NCI-H1105 (cell line): ENCODE data around the gene C1QTNF4.
"Not testable (repeated sequence)": the region's sequence is repeated elsewhere in the genome, so short reads cannot be mapped to it uniquely, and the experiment has no call there.

Experiments
- DNase-seq: peaks from one replicate; lab custom pipeline; 2025; lab: John Stamatoyannopoulos, UW

Gene C1QTNF4

GRCh38 chr11:47593934-47594855 lies at the start of gene C1QTNF4:
C1QTNF4 (minus strand) TSS chr11:47594411; CDS start chr11:47590810, 3,601 bp downstream.
- no peak for DNase-seq

GRCh38 chr11:47642099-47642855 lies 48.1 kb upstream of the C1QTNF4 start, which contains the start of gene MTCH2:
MTCH2 (minus strand) TSS chr11:47642559; CDS start chr11:47642465, 94 bp downstream.
- peak; percentile 97 for DNase-seq

- DNase-seq = no peak
Observed at GRCh38 chr11:47641600-47642098, 47.4 kb upstream of the C1QTNF4 start.

GRCh38 chr11:47640506-47640905 lies 46.3 kb upstream of the C1QTNF4 start:
- not testable (repeated sequence) for DNase-seq

- DNase-seq = not testable (repeated sequence)
Observed at GRCh38 chr11:47636331-47636730, 42.1 kb upstream of the C1QTNF4 start.

- DNase-seq = no peak
Observed at GRCh38 chr11:47631473-47631872, 37.3 kb upstream of the C1QTNF4 start.

- DNase-seq = no peak
Observed at GRCh38 chr11:47628026-47628425, 33.8 kb upstream of the C1QTNF4 start.

- DNase-seq = no peak
Observed at GRCh38 chr11:47626234-47626633, 32.0 kb upstream of the C1QTNF4 start.

GRCh38 chr11:47620836-47621378 lies 26.7 kb upstream of the C1QTNF4 start:
- DNase-seq = no peak

GRCh38 chr11:47617417-47617809 lies 23.2 kb upstream of the C1QTNF4 start:
- no peak for DNase-seq

GRCh38 chr11:47616726-47617416 lies 22.7 kb upstream of the C1QTNF4 start:
- no peak for DNase-seq

- DNase-seq = no peak
Observed at GRCh38 chr11:47615249-47615648, 21.0 kb upstream of the C1QTNF4 start.

GRCh38 chr11:47611348-47611794 lies 17.2 kb upstream of the C1QTNF4 start:
- no peak for DNase-seq

GRCh38 chr11:47609675-47610074 lies 15.5 kb upstream of the C1QTNF4 start:
- DNase-seq = no peak

- DNase-seq = no peak
Observed at GRCh38 chr11:47607380-47607779, 13.2 kb upstream of the C1QTNF4 start.

GRCh38 chr11:47606731-47607130 lies 12.5 kb upstream of the C1QTNF4 start:
- DNase-seq = no peak

GRCh38 chr11:47605921-47606320 lies 11.7 kb upstream of the C1QTNF4 start:
- DNase-seq = no peak

GRCh38 chr11:47603295-47603694 lies 9.1 kb upstream of the C1QTNF4 start:
- no peak for DNase-seq

- no peak for DNase-seq
Observed at GRCh38 chr11:47599902-47600301, 5.7 kb upstream of the C1QTNF4 start.

- DNase-seq = no peak
Observed at GRCh38 chr11:47595967-47596366, 1.8 kb upstream of the C1QTNF4 start.

GRCh38 chr11:47595029-47595428 lies 818 bp upstream of the C1QTNF4 start:
- DNase-seq = no peak

- no peak for DNase-seq
Observed at GRCh38 chr11:47593492-47593933, 698 bp downstream of the C1QTNF4 start.
